HCT116 (cell line): ENCODE measurements around the gene CMIP. TPM values are rescaled to one million over a fixed set of nuclear protein-coding genes. Genes with fewer than 3 reads are reported as not detected.
A peak's percentile ranks its signal among the peaks of the same experiment; 100 is the strongest.

Experiments used
- ATAC-seq: fragments of 200-7000 bp; cut with Tn5 transposase; 2 replicates; pipeline ENCODE4 v1.9.1; 2020; ENCODE audit warnings: mild to moderate bottlenecking, moderate library complexity
- BruUV-seq: library from RNA; stranded (reverse); fragments of 400-500 nt; replicated peaks from 2 replicates; lab custom pipeline; 2021; lab: Mats Ljungman, UMichigan
- CTCF ChIA-PET: fragments of 300-600 bp; sonication (Branson Sonifier 250); formaldehyde crosslinking; loops from one replicate; lab custom pipeline; 2021; ENCODE audit warnings: antibody characterized with exemption; lab: Charles Lee
- POLR2A ChIA-PET: fragments of 300-600, 350-600 bp; sonication (Branson Sonifier 250); formaldehyde crosslinking; loops from one replicate; lab custom pipeline; 2021; ENCODE audit warnings: antibody characterized with exemption; lab: Charles Lee
- RAD21 ChIA-PET, 2 experiments: fragments of 300-600 bp; sonication (Branson Sonifier 250); formaldehyde crosslinking; loops; one replicate each; lab custom pipeline; 2023; ENCODE audit warnings: low total read pairs in 2 of 2; ENCODE audit not compliant: uncharacterized antibody in 2 of 2, unreplicated experiment in 2 of 2, low non-redundant PET in 1 of 2; lab: Charles Lee
- DNase-seq: peaks from one replicate; pipeline ENCODE4 v3.0.0-alpha.2; 2010; ENCODE audit warnings: low read depth, low spot score
- H2AFZ ChIP-seq: fragments of 200-600 bp; shearing (Covaris generic), sonication (generic); 2 replicates; pipeline ENCODE4 v1.6.1; 2017; ENCODE audit warnings: low read depth, mixed run types, mixed read lengths, antibody characterized with exemption, low read length; ENCODE audit not compliant: poor library complexity, severe bottlenecking
- H3K27ac ChIP-seq: 2 replicates; pipeline ENCODE4 v1.5.1; 2012; ENCODE audit warnings: low read depth, low read length
- H3K27me3 ChIP-seq: fragments of 200-600 bp; sonication (generic); 2 replicates; pipeline ENCODE4 v1.6.1; 2016; ENCODE audit warnings: mixed run types, low read length, mixed read lengths; ENCODE audit not compliant: insufficient read depth
- H3K36me3 ChIP-seq, 2 experiments: fragments of 200-500 bp in 1 of 2; fragments of 200-600 bp in 1 of 2; sonication (Bioruptor generic) in 1 of 2; sonication (generic) in 1 of 2; 2 replicates each; pipeline versions ENCODE4 v1.5.1 to v1.6.1; 2014 to 2016; ENCODE audit warnings: low read length in 2 of 2, inconsistent platforms in 1 of 2, mixed read lengths in 1 of 2, mixed run types in 1 of 2; ENCODE audit not compliant: insufficient read depth in 2 of 2, control insufficient read depth in 1 of 2
- H3K4me1 ChIP-seq, 2 experiments: fragments of 200-600 bp in 1 of 2; sonication (generic) in 1 of 2; 2 replicates each; pipeline versions ENCODE4 v1.5.1 to v1.6.1; 2012 to 2017; ENCODE audit warnings: low read length in 2 of 2, inconsistent platforms in 1 of 2, mild to moderate bottlenecking in 1 of 2, mixed read lengths in 1 of 2, mixed run types in 1 of 2, moderate library complexity in 1 of 2; ENCODE audit not compliant: insufficient read depth in 2 of 2, control insufficient read depth in 1 of 2
- H3K4me2 ChIP-seq: fragments of 200-600 bp; sonication (generic); 2 replicates; pipeline ENCODE4 v1.6.1; 2017; ENCODE audit warnings: mixed run types, low read length, mixed read lengths
- H3K4me3 ChIP-seq, 2 experiments: fragments of 200-600 bp in 1 of 2; sonication (generic) in 1 of 2; replicated peaks in 1 of 2; 2 replicates each; pipeline ENCODE4 v1.5.1; 2011 to 2016; ENCODE audit warnings: low read length in 2 of 2, control low read depth in 1 of 2, low read depth in 1 of 2, mild to moderate bottlenecking in 1 of 2, mixed read lengths in 1 of 2, mixed run types in 1 of 2
- H3K79me2 ChIP-seq: fragments of 200-600 bp; sonication (generic); 2 replicates; pipeline ENCODE4 v1.6.1; 2017; ENCODE audit warnings: mild to moderate bottlenecking, mixed run types, low read length, moderate library complexity, mixed read lengths; ENCODE audit not compliant: insufficient read depth
- H3K9ac ChIP-seq: fragments of 200-600 bp; sonication (generic); 2 replicates; pipeline ENCODE4 v1.6.1; 2016; ENCODE audit warnings: low read length, mixed read lengths
- H3K9me2 ChIP-seq: fragments of 200-600 bp; sonication (generic), shearing (Covaris generic); 2 replicates; pipeline ENCODE4 v1.6.1; 2017; ENCODE audit warnings: mixed run types, mild to moderate bottlenecking, moderate library complexity; ENCODE audit not compliant: insufficient read depth
- H3K9me3 ChIP-seq, 2 experiments: fragments of 200-500 bp in 1 of 2; fragments of 200-600 bp in 1 of 2; sonication (Bioruptor generic) in 1 of 2; sonication (generic) in 1 of 2; 2 replicates each; pipeline ENCODE4 v1.6.1; 2014 to 2017; ENCODE audit warnings: low read length in 2 of 2, mixed read lengths in 2 of 2, inconsistent platforms in 1 of 2, low read depth in 1 of 2, mild to moderate bottlenecking in 1 of 2, mixed run types in 1 of 2, moderate library complexity in 1 of 2; ENCODE audit not compliant: control insufficient read depth in 1 of 2, insufficient read depth in 1 of 2
- H4K20me1 ChIP-seq: fragments of 200-600 bp; sonication (generic), shearing (Covaris generic); 2 replicates; pipeline ENCODE4 v1.6.1; 2017; ENCODE audit warnings: mixed run types, mild to moderate bottlenecking, moderate library complexity; ENCODE audit not compliant: insufficient read depth
- EZH2phosphoT487 ChIP-seq: fragments of 200-600 bp; IDR thresholded peaks from 2 replicates; pipeline ENCODE4 v1.6.1; 2018; ENCODE audit warnings: antibody characterized with exemption, borderline replicate concordance
- FOSL1 ChIP-seq: IDR thresholded peaks from 2 replicates; pipeline ENCODE4 v1.6.1; 2012; ENCODE audit warnings: low read depth
- JUND ChIP-seq: IDR thresholded peaks from 2 replicates; pipeline ENCODE4 v1.6.1; 2012
- POLR2AphosphoS5 ChIP-seq: IDR thresholded peaks from 2 replicates; pipeline ENCODE4 v1.6.1; 2011; ENCODE audit warnings: mild to moderate bottlenecking, low read depth, low read length, moderate library complexity
- SP1 ChIP-seq: IDR thresholded peaks from 2 replicates; pipeline ENCODE4 v1.6.1; 2012; ENCODE audit warnings: low read depth
- TCF7L2 ChIP-seq: IDR thresholded peaks from 2 replicates; pipeline ENCODE4 v1.7.0; 2011; ENCODE audit warnings: borderline replicate concordance, inconsistent platforms; ENCODE audit not compliant: insufficient read depth, insufficient read length; ENCODE audit errors: extremely low read depth
- YY1 ChIP-seq: IDR thresholded peaks from 2 replicates; pipeline ENCODE4 v1.6.1; 2011; ENCODE audit warnings: low read length, low read depth, moderate library complexity, mild to moderate bottlenecking; ENCODE audit not compliant: insufficient replicate concordance; ENCODE audit errors: extremely low read depth
- intact Hi-C: fragments of 100-400 bp; cut with micrococcal nuclease; formaldehyde crosslinking; loops from 2 replicates; pipeline ENCODE4 v1.10.0; 2022
- total RNA-seq: library from RNA; stranded (reverse); gene quantifications from one replicate; pipeline ENCODE4 v1.2.1, GENCODE V29; 2021; ENCODE audit not compliant: unreplicated experiment
- TF ChIP-seq, protein P1 (sequence below): IDR thresholded peaks from 2 replicates; pipeline ENCODE4 v1.6.1; 2012; ENCODE audit warnings: low read depth

Gene CMIP
- total RNA-seq, 1 experiment from 2014 or later: 64.6 TPM

DNA sequence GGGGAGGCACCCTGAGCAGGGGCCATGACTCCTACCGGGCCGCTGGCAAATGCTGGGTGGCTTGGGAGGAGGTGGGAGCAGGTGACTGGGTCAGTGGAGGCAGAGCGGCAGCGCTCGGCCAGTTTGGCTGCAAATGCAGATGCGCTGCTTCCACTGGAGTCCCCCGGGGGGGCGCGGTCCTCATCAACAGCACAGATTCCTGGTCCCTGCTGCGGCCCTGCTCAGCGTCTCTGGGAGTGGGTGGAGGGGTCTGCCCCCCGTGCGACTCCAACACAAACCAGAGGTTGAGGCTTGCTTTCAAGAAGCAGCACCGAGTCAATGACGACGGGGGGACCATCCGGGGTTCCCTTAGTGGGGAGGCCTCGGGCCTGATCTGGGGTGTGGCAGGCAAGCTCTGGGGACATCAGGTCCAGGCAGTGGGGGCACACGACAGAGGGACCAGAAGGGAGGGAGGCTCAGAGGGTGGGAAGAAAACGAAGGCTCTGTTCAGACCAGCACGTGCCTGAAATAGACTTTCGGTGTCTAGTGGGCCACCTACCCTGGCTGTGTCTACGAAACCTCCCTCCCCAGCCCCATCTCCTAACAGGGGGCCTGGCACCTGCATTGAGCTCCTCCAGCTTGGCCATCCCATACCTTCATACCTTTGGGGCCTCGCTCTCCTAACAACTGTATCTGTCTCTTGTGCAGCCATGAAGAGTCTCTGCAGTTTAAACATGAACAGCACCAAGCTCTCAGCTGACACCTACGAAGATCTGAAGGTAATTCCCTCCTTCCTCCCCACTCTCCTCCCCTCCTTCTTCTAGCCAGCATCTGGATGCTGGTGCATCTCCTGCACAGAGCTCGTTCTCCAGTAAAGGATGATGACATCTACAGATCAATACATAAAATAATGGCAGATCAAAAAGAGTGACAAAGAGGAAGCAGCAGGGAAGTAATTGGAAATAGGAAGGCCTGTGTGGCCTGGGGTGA, 262.0 kb downstream of the CMIP start (continued):
- no peak for TF ChIP-seq YY1
- TF ChIP-seq TCF7L2: no peak
- TF ChIP-seq FOSL1: no peak
- TF ChIP-seq, protein P1, sequence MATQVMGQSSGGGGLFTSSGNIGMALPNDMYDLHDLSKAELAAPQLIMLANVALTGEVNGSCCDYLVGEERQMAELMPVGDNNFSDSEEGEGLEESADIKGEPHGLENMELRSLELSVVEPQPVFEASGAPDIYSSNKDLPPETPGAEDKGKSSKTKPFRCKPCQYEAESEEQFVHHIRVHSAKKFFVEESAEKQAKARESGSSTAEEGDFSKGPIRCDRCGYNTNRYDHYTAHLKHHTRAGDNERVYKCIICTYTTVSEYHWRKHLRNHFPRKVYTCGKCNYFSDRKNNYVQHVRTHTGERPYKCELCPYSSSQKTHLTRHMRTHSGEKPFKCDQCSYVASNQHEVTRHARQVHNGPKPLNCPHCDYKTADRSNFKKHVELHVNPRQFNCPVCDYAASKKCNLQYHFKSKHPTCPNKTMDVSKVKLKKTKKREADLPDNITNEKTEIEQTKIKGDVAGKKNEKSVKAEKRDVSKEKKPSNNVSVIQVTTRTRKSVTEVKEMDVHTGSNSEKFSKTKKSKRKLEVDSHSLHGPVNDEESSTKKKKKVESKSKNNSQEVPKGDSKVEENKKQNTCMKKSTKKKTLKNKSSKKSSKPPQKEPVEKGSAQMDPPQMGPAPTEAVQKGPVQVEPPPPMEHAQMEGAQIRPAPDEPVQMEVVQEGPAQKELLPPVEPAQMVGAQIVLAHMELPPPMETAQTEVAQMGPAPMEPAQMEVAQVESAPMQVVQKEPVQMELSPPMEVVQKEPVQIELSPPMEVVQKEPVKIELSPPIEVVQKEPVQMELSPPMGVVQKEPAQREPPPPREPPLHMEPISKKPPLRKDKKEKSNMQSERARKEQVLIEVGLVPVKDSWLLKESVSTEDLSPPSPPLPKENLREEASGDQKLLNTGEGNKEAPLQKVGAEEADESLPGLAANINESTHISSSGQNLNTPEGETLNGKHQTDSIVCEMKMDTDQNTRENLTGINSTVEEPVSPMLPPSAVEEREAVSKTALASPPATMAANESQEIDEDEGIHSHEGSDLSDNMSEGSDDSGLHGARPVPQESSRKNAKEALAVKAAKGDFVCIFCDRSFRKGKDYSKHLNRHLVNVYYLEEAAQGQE: no peak
- TF ChIP-seq, all 23 proteins: peak for 0

DNA sequence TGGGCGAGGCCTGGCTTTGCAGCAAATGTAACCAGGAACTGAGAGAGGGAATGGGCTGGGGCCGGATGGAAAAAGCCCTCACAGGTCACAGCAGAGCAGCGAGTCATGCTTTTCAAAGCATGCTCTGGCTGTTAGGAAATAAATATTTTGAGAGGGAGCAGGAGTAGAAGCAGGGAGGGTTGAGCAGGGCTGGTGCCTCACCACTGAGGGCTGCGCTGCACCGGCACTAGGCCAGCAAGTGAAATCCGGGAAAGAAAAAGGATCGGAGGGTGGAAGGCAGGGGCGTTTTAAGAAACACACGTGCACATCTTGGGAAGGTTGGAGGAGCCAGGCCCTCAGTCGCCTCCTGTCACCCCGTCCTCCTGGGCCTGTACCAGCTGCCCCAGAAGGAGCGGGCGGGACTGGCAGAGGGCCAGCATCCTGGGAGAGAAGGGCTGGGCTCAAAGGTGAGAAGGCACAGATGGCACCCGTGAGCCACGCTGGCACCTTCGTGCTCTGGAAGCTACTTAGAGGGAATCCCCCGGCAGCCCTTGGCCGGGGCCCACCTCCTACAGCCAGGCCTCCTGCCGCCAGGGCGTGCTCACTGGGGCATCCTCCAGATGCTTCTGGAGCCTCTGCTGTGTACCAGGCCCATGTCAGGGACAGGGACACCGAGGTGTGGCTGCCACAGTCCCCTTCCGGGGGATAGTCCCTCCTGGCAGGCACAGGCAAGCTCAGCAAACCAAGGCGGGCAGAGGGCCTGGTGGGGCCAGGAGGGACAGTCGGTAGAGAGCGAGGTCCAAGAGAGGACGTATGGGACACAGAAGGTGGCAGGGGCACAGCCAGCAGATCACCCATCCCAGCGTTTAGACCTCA, 263.0 kb downstream of the CMIP start:
- peak overlapping the region; percentile 19 for H3K9ac ChIP-seq
- RAD21 ChIA-PET: no interaction called here

More for the DNA sequence above, 263.0 kb downstream of the CMIP start:
- no peak overlapping the region for H2AFZ ChIP-seq
- peak; percentile 24 for ATAC-seq
- H3K9me3 ChIP-seq: no peaks in the 10 kb centered on the region
- H3K4me3 ChIP-seq: no peak overlapping the region
- H4K20me1 ChIP-seq: 0 out of 2 replicates have a peak, but pooled peaks cover 3% of the 10 kb centered on the region
- no peak for DNase-seq
- peak overlapping the region; percentile 43 for H3K27ac ChIP-seq
- TF ChIP-seq EZH2phosphoT487 (no peak), POLR2AphosphoS5 (0 out of 2 replicates have a peak, but pooled peaks have one; percentile 15), SP1 (peak; percentile 52), JUND (0 out of 2 replicates have a peak, but pooled peaks have one; percentile 27)
- TF ChIP-seq, all 23 proteins: peak for 3
- no TSS peak for BruUV-seq
- ChIA-PET CTCF (no interaction called here), POLR2A (no interaction called here)
- peak overlapping the region; percentile 30 for H3K4me2 ChIP-seq
- no peaks in the 10 kb centered on the region for H3K9me2 ChIP-seq
- intact Hi-C loops: no loop called here
- H3K27me3 ChIP-seq: no peaks in the 10 kb centered on the region
- peaks cover 43 to 77% of the 10 kb centered on the region in 2 experiments for H3K4me1 ChIP-seq
- H3K36me3 ChIP-seq: peaks cover 9 to 24% of the 10 kb centered on the region in 2 experiments
- no peaks in the 10 kb centered on the region for H3K79me2 ChIP-seq
